BE2C (cell line): ENCODE measurements around the gene FBXW10B.
"Not testable (repeated sequence)": the region's sequence is repeated elsewhere in the genome, so short reads cannot be mapped to it uniquely, and the experiment has no call there.

Source experiments
- DNase-seq: peaks from one replicate; pipeline ENCODE4 v3.0.0-alpha.2; 2020
- H3K27me3 ChIP-seq: fragments of 250-450 bp; sonication (Bioruptor Pico); 2 replicates; pipeline ENCODE4 v1.5.1; 2020; ENCODE audit warnings: mild to moderate bottlenecking
- H3K36me3 ChIP-seq: fragments of 250-450 bp; sonication (Bioruptor Pico); 2 replicates; pipeline ENCODE4 v1.5.1; 2020; ENCODE audit warnings: mild to moderate bottlenecking
- H3K4me1 ChIP-seq: fragments of 250-450 bp; sonication (Bioruptor Pico); 2 replicates; pipeline ENCODE4 v1.5.1; 2020
- H3K4me3 ChIP-seq: 2 replicates; pipeline ENCODE4 v1.5.1; 2011; ENCODE audit warnings: low read depth, low read length
- H3K9me3 ChIP-seq: fragments of 250-450 bp; sonication (Bioruptor Pico); 2 replicates; pipeline ENCODE4 v1.5.1; 2020
- CTCF ChIP-seq: IDR thresholded peaks from 2 replicates; pipeline ENCODE4 v1.5.1; 2012; ENCODE audit warnings: mild to moderate bottlenecking, low read depth, low read length

The FBXW10B gene

DNA sequence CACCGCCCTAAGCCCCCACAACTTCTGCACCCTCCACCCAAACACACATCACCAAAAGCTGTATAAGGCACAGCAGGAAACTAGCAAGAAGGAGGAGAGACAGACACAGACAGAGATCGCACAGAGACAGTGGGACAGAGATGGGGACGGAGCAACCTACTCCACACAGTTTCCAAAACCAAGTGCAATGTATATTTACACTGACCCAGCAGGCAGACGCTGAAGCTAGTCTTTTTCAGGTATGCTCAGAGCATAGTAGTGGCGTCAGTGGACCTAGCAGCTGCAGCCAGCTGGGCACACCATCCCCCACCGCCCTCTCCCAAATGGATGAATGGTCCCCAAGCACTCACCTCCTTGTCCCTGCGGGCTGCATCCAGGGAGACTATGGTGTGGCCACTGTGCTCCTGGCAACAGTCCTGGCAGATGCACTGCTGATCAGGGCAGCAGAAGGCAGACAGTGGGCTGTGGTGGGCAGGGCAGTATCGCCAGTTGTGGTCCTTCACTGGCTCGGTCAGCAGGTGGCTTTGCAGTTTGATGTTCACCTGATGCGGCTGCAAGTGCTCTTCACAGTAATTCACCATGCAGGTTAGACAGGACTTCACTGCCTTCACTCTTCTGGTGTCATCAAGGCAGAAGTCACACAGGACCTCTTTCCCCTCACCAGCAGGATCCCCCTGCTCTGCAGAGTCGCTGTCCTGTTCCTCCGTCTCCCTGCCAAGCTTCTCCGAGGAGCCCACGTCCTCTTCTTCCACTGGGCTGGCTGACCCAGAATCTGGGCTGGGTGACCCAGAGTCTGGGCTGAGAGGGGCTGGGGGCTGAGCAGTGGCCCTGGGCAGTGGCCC lies 31.5 kb upstream of the FBXW10B start:
- peak; percentile 24 for DNase-seq
- Histone ChIP-seq H3K9me3 (no peaks in the 10 kb centered on the region), H3K27me3 (no peaks in the 10 kb centered on the region), H3K4me3 (peak overlapping the region; percentile 77), H3K4me1 (0 out of 2 replicates have a peak, but pooled peaks cover 3% of the 10 kb centered on the region), H3K36me3 (no peaks in the 10 kb centered on the region)
- TF ChIP-seq CTCF: no peak

DNA sequence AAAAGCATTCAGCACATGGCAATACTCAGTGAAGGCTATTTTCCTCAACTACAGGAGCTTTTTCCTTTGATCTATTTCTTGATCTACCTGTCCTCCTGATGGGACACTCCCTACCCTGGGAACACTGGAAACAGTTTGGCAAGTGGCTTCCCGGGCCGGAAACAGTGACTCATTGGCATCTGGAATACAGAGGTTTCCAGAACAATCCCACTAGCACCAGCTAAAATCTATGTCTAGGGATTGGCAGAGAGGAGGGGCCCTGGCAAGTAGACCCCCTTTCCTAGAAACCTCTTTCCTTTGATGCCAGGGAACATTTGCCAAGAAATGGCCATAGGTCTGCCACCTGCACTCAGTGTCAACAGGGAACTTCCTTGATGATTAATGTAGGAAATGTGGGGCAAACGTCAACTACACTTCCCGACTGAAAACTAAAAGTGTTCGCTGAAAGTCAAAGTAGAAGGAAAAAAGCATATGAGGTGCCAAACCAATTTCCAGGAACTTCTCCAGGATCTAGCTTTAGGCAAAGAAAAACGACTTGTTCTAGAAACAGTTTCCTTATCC lies 30.4 kb upstream of the FBXW10B start:
- peak overlapping the region; percentile 77 for H3K4me3 ChIP-seq

GRCh38 chr17:15648386-15648785 lies 28.9 kb upstream of the FBXW10B start:
- Histone ChIP-seq H3K36me3 (no peaks in the 10 kb centered on the region), H3K27me3 (no peaks in the 10 kb centered on the region), H3K4me3 (no peak overlapping the region), H3K9me3 (no peaks in the 10 kb centered on the region), H3K4me1 (0 out of 2 replicates have a peak, but pooled peaks cover 3% of the 10 kb centered on the region)
- DNase-seq: no peak
- TF ChIP-seq CTCF: no peak

More for the DNA sequence above, 30.4 kb upstream of the FBXW10B start:
- Histone ChIP-seq H3K9me3 (no peaks in the 10 kb centered on the region), H3K27me3 (no peaks in the 10 kb centered on the region), H3K36me3 (no peaks in the 10 kb centered on the region), H3K4me1 (0 out of 2 replicates have a peak, but pooled peaks cover 3% of the 10 kb centered on the region)
- DNase-seq: no peak
- TF ChIP-seq CTCF: no peak

DNA sequence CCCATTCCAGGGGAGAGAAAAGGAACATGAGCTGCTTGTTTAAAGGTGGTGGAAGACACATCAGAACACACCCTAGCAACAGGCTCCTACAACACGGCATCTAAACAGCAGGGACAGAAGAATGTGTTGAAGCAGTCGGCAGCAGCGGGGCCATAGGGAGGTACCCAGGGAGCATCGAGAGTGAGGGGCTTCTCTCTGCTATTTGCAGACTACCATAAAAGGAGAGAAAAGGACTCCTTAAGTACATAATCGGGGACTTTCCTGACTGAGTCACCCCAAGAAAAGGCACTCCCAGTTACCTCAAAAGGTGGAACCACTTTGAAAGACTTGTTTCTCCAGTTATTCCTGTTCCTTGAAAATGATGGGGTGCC lies 26.4 kb upstream of the FBXW10B start:
- DNase-seq, H3K27me3 ChIP-seq, H3K4me1 ChIP-seq, H3K9me3 ChIP-seq, H3K36me3 ChIP-seq, H3K4me3 ChIP-seq: not testable (repeated sequence)

DNA sequence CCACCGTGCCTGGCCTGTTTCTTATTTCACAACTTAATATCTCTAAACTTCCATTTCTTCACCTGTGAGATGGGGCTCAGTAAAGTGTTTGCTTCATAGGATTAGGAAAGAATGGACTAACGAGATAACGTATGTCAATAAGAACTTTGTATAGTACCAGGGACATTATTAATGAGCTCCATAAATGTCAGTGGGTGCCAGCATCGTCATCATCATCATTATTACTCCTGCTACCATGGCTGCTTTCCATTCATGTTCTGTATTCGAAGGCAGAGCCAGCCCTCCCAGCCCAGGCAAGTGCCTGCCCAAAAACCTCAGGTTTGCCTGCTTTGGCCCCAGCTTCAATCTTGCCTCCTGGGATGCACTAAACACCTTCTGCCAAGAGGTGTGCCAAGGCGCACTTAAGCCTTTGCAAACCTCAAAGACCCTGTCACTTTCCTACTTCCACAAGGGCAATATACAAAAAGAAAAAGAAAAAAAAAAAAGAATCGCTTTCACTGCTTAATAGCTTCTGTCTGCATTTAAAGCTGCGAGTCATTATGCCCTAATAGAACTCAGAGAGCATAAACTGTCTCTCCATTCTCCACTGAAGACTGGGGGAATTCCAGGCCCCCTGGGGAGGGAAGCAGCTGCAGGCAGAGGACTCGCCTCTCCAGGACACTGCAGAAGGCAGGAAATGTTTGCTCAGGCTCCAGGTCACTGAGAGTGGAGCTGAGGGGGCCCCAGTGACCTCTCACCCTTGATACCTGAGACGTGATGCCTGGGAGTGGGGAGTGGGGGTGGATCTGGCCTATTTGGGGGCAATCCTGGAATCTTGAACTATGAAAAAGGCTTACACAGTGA lies 25.8 kb upstream of the FBXW10B start:
- H3K27me3 ChIP-seq, DNase-seq, H3K9me3 ChIP-seq, H3K4me3 ChIP-seq, H3K36me3 ChIP-seq, H3K4me1 ChIP-seq: not testable (repeated sequence)

GRCh38 chr17:15642505-15643251 lies 23.2 kb upstream of the FBXW10B start:
- DNase-seq, H3K9me3 ChIP-seq, H3K4me3 ChIP-seq, H3K36me3 ChIP-seq, H3K4me1 ChIP-seq, H3K27me3 ChIP-seq: not testable (repeated sequence)

DNA sequence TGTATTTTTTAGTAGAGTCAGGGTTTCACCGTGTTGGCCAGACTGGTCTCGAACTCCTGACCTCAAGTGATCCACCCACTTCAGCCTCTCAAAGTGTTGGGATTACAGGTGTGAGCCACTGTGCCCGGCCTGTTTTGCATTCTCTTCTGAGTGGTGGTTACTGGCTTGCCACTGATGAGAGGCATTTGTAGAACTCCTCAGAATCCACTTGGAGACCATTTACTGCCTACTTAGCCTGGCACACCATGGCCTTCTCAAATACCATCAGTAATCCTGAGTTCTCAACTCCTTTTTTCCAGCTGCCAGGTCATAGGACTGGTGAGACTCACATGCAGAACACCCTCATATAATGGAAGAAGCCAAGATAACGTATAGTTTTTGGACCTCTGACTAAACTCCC lies 22.5 kb upstream of the FBXW10B start:
- not testable (repeated sequence) for H3K4me1 ChIP-seq, H3K27me3 ChIP-seq, H3K4me3 ChIP-seq, H3K9me3 ChIP-seq, DNase-seq, H3K36me3 ChIP-seq

GRCh38 chr17:15630930-15631453 lies 11.5 kb upstream of the FBXW10B start:
- H3K36me3 ChIP-seq, H3K4me3 ChIP-seq, H3K9me3 ChIP-seq, H3K4me1 ChIP-seq, H3K27me3 ChIP-seq, DNase-seq: not testable (repeated sequence)

DNA sequence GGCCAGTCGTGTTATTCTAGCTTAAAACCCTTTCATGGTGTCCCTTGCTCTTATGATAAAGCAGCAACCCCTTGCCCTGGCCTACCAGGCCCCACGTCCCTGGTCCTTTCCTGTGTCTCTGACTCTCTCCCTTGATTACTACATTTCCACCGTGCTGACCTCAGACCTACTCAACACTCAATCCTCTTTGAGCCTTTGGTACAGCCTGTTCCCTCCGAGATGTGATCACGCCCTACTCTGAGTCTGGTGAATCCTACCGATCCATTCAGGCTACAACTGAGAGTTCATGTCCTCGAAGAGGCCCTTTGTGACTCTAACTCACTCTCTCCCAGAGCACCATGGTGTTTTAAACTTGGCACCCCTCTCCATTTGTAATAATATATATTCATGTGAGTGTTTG lies 10.5 kb upstream of the FBXW10B start:
- H3K4me1 ChIP-seq, DNase-seq, H3K36me3 ChIP-seq, H3K4me3 ChIP-seq, H3K27me3 ChIP-seq, H3K9me3 ChIP-seq: not testable (repeated sequence)

DNA sequence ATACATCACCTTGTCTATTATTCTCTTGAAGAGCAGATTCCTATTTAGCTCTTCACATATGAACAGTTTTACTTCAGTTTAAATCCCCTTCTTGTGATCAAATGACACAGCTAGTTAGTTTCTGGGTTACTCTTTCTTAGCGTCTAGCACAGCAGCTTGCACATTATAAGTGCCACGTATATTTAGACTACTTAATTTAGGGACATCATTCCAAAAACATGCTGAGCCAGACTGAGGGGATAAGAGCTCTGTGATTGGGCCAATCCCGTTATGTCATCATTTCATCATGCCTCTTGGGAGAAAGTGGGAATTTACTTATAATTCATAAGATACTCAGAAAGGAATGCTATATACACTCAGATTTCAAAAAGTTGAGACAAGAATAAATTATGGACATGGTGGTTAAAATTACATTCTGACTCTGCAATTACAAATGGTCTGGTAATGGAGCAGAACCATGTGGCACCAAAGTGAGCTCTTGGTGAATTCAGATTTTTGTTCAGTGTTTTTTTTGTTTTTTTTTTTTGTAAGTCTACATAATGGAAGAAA lies 4.2 kb upstream of the FBXW10B start:
- not testable (repeated sequence) for H3K36me3 ChIP-seq, H3K27me3 ChIP-seq, H3K9me3 ChIP-seq, DNase-seq, H3K4me3 ChIP-seq, H3K4me1 ChIP-seq

DNA sequence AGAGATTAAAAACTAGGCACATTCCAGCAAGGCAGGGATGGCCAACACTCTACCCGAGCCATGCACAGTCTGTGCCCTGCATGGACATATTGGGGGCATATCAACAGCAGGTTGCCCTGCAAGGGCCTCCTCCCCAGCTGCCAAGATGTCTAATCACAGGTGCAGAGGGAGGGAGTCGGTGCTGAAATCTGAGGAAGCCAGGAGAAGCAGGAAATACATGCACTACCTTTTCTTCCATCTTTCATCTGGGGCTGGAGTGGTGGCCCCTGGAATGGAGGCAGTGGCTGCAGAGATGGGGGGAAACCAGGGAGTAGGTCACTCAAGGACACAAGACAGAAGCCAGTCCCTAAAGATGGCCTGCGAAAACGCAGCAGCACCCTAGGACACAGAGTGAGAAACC lies 3.8 kb upstream of the FBXW10B start:
- H3K27me3 ChIP-seq, DNase-seq, H3K36me3 ChIP-seq, H3K4me1 ChIP-seq, H3K9me3 ChIP-seq, H3K4me3 ChIP-seq: not testable (repeated sequence)
